HG03469 (cell line): ENCODE measurements around the gene ZSWIM8.
A peak's percentile ranks its signal among the peaks of the same experiment; 100 is the strongest.
"Not testable (repeated sequence)": the region's sequence is repeated elsewhere in the genome, so short reads cannot be mapped to it uniquely, and the experiment has no call there.

Source experiments
- ATAC-seq: cut with Tn5 transposase; IDR thresholded peaks from one replicate; pipeline ENCODE4 v1.9.1; 2021; ENCODE audit warnings: mild to moderate bottlenecking, moderate library complexity, moderate number of reproducible peaks; ENCODE audit not compliant: unreplicated experiment

Gene ZSWIM8

GRCh38 chr10:73772281-73773151 lies 12.9 kb upstream of the ZSWIM8 start:
- ATAC-seq: peak; percentile 29

- ATAC-seq: no peak
Observed at GRCh38 chr10:73773152-73773879, 12.1 kb upstream of the ZSWIM8 start.

GRCh38 chr10:73774637-73775036 lies 10.8 kb upstream of the ZSWIM8 start:
- no peak for ATAC-seq

- ATAC-seq: no peak
Observed at GRCh38 chr10:73779018-73779417, 6.4 kb upstream of the ZSWIM8 start.

GRCh38 chr10:73779539-73780197 lies 5.7 kb upstream of the ZSWIM8 start:
- ATAC-seq: no peak

GRCh38 chr10:73780301-73780700 lies 5.1 kb upstream of the ZSWIM8 start:
- ATAC-seq: no peak

- no peak for ATAC-seq
Observed at GRCh38 chr10:73780966-73781365, 4.4 kb upstream of the ZSWIM8 start.

GRCh38 chr10:73781548-73781878 lies 3.9 kb upstream of the ZSWIM8 start:
- ATAC-seq: no peak

GRCh38 chr10:73781879-73782748 lies 3.3 kb upstream of the ZSWIM8 start, which contains the start of gene CHCHD1:
Gene CHCHD1, plus strand, starts transcription at chr10:73782048. Its CDS starts 28 bp downstream, at chr10:73782076.
- peak; percentile 49 for ATAC-seq

GRCh38 chr10:73782749-73783085 lies 2.7 kb upstream of the ZSWIM8 start:
- no peak for ATAC-seq

- peak; percentile 9 for ATAC-seq
Observed at GRCh38 chr10:73785721-73786511, 510 bp downstream of the ZSWIM8 start.

GRCh38 chr10:73786512-73786885 lies 1.1 kb downstream of the ZSWIM8 start:
- ATAC-seq: no peak

GRCh38 chr10:73787031-73787800 lies 1.8 kb downstream of the ZSWIM8 start:
- ATAC-seq: not testable (repeated sequence)

GRCh38 chr10:73788864-73789658 lies 3.7 kb downstream of the ZSWIM8 start:
- no peak for ATAC-seq

- ATAC-seq: no peak
Observed at GRCh38 chr10:73789659-73790055, 4.3 kb downstream of the ZSWIM8 start.

- no peak for ATAC-seq
Observed at GRCh38 chr10:73790886-73791625, 5.7 kb downstream of the ZSWIM8 start.

GRCh38 chr10:73791871-73792400 lies 6.5 kb downstream of the ZSWIM8 start:
- ATAC-seq: no peak
